GM12873 (cell line): ENCODE data around the gene LMTK2.

Experiments
- CTCF ChIP-seq: IDR thresholded peaks from 2 replicates; pipeline ENCODE4 v1.5.1; 2012; ENCODE audit warnings: low read depth, mild to moderate bottlenecking, moderate library complexity, low read length, control low read depth; ENCODE audit not compliant: insufficient read depth; ENCODE audit errors: missing control alignments

LMTK2 gene

DNA sequence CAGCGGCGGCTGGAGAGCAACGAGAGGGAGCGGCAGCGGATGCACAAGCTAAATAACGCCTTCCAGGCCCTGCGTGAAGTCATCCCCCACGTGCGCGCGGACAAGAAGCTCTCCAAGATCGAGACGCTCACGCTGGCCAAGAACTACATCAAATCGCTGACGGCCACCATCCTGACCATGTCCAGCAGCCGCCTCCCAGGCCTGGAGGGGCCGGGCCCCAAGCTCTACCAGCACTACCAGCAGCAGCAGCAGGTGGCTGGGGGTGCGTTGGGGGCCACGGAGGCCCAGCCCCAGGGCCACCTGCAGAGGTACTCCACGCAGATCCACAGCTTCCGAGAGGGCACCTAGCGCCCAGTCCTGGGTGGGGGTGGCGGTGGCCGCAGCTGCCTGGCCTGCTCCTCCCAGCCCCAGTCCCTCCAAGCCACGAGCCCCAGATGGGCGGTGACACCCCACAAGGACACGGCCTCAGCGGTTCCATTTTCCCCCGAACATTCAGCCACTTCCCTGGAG lies 105.9 kb downstream of the LMTK2 start:
- no peak for TF ChIP-seq CTCF

GRCh38 chr7:98213296-98213887 lies 106.7 kb downstream of the LMTK2 start:
- no peak for TF ChIP-seq CTCF

DNA sequence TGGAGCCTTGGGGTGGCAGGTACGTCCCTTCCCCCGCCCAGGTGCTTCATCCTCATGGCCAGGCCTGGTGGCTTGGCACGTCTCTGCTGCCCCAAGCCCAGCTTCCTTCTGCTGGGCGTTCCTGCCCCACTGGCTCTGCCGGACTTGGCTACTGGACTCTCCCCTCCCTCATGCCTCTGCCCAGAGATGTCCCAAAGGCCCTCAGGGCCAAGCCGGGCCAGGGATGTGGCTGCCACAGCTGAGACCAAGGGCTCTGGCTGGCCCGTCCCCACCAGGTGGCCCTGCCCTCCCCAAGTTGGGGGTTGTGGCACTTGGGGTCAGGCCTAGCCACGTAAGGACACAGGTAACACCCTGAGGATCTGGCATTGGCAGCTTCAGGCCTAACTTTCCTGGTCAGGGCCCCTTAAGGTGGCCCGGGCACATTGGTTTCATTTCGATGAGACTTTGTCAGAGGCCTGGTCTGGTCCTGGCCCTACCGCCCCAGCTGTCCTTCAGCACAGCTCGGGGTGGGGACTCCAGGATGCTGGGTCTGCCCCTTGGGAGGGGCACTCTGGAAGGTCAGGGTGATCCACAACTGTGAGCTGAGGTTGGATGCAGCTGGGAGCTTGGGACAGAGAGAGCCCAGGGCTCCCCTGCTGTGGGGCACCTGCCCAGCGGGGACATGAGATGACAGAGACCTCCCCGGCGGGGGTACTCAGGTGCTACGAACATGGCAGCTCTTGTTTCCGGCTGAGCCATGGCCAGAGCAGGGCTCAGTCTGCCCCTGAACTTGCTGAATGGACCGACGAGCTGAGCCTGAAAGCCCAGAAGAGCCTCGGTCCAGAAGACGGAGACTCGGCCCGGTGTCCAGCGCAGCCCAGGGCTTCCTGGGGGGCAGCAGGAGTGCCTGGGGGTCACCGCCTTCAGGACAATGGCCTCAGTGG lies 107.5 kb downstream of the LMTK2 start:
- TF ChIP-seq CTCF, result no peak

GRCh38 chr7:98214811-98215321 lies 108.2 kb downstream of the LMTK2 start:
- no peak for TF ChIP-seq CTCF

DNA sequence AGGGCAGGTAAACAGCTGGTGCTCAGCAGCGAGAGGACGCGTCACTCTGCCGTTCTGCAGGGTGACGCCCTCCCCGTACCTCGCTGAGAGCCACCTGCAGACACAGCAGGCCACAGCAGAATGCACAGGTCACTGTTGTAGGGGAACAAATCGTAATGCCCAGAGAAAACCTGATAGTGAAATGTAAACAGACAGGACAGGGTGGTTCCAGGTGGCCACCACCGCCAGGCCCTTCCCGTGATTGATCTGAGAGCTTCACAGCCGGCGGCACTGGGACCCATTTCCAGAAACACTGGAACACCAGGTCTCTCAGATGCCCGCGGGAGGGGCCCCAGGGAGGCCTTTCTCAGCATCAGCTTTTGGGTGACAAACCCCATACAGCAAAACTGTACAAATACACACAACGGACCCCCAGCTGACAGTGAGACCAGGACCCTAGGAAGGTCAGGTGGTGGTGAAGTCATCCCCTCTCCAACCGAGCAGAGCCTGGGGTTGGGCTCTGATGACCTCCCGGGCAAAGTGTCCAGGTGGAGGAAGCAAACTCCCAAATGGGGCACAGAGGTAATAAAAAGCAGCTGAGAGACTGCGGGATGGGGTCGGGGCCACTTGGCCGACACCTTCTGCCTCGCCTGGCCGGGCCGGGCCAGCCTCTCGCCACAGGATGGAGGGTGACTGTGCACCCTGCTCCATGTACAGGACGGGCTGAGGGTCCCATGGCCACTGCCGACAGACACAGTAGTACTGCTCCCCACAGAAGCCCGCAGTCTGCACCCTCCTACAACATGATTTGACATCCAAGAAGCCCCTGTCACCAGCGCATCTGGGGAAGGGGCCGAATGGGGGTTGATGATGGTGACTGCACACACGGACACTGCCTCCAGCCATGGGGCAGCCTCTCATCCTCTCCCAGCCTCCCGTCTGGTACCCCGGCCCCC lies 109.2 kb downstream of the LMTK2 start:
- no peak for TF ChIP-seq CTCF

DNA sequence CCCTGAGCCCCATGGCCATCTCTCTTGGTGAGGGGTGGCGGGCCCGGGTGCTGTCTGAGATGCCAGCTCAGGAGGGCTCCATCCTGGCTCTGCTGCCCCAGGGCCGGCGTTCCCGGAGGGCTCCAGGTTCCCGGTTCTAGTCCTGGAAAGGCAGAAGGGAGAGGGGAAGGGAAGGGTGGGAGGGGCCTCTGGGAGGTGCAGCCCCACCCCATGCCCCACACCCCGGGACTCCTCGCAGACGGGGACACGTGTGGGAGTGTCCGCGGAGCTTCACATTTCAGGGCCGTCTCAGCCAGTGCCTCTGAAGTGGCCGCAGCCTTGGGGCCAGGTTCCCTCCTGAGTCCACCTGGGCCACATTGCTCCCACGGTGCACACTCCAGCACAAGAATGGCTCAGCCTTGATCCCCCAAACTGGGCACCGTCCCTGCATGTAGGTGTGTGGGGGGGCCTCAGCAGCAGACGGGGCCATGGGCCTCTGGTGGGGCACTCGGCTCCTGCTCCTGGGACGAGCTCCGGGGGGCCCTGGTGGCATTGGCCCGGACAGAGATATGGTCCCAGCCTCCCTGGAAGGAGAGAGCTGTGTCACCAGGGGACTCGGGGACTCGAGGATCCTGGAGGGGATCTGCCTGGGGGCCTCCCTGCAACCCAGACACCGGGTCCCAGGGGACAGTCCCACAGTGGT lies 110.4 kb downstream of the LMTK2 start:
- no peak for TF ChIP-seq CTCF
